MM.1S (cell line): Measurements from ENCODE around the gene SDF4.
A peak's percentile ranks its signal among the peaks of the same experiment; 100 is the strongest.

Experiments
- DNase-seq: peaks from one replicate; pipeline ENCODE4 v3.0.0-alpha.2; 2015
- H2AFZ ChIP-seq: fragments of 300-600 bp; sonication (generic); 2 replicates; pipeline ENCODE4 v1.6.0; 2016; ENCODE audit warnings: antibody characterized with exemption, low read length
- H3F3A ChIP-seq: fragments of 300-600 bp; sonication (generic); 2 replicates; pipeline ENCODE4 v1.6.1; 2016; ENCODE audit warnings: mild to moderate bottlenecking, antibody characterized with exemption, low read length, moderate library complexity, mixed read lengths; ENCODE audit not compliant: insufficient read depth
- H3K27ac ChIP-seq: fragments of 300-600 bp; sonication (generic); 2 replicates; pipeline ENCODE4 v1.5.1; 2016; ENCODE audit warnings: mild to moderate bottlenecking, low read length
- H3K27me3 ChIP-seq: fragments of 300-600 bp; sonication (generic); replicated peaks from 2 replicates; pipeline ENCODE4 v1.6.0; 2016; ENCODE audit warnings: low read length; ENCODE audit not compliant: insufficient read depth
- H3K36me3 ChIP-seq: fragments of 300-600 bp; sonication (generic); replicated peaks from 2 replicates; pipeline ENCODE4 v1.6.1; 2016; ENCODE audit warnings: mild to moderate bottlenecking, low read length, mixed read lengths; ENCODE audit not compliant: insufficient read depth
- H3K4me1 ChIP-seq: fragments of 300-600 bp; sonication (generic); 2 replicates; pipeline ENCODE4 v1.6.1; 2016; ENCODE audit warnings: low read length, mixed read lengths
- H3K4me2 ChIP-seq: fragments of 300-600 bp; sonication (generic); 2 replicates; pipeline ENCODE4 v1.6.0; 2016; ENCODE audit warnings: low read depth, low read length
- H3K4me3 ChIP-seq: fragments of 300-600 bp; sonication (generic); 2 replicates; pipeline ENCODE4 v1.5.1; 2016; ENCODE audit warnings: low read length, mixed read lengths
- H3K79me2 ChIP-seq: fragments of 300-600 bp; sonication (generic); 2 replicates; pipeline ENCODE4 v1.6.1; 2016; ENCODE audit warnings: mixed run types, low read length, mixed read lengths
- H3K9ac ChIP-seq: fragments of 300-600 bp; sonication (generic); 2 replicates; pipeline ENCODE4 v1.6.1; 2016; ENCODE audit warnings: low read length, mixed read lengths
- H3K9me2 ChIP-seq: fragments of 300-600 bp; sonication (generic); replicated peaks from 2 replicates; pipeline ENCODE4 v1.6.1; 2016; ENCODE audit warnings: mild to moderate bottlenecking, low read length, mixed read lengths; ENCODE audit not compliant: insufficient read depth
- H3K9me3 ChIP-seq: fragments of 300-600 bp; sonication (generic); replicated peaks from 2 replicates; pipeline ENCODE4 v1.6.1; 2016; ENCODE audit warnings: mild to moderate bottlenecking, low read length, mixed read lengths; ENCODE audit not compliant: insufficient read depth
- H4K20me1 ChIP-seq: fragments of 300-600 bp; sonication (generic); 2 replicates; pipeline ENCODE4 v1.6.1; 2016; ENCODE audit warnings: mild to moderate bottlenecking, low read length, moderate library complexity, mixed read lengths; ENCODE audit not compliant: insufficient read depth
- EZH2 ChIP-seq: fragments of 300-600 bp; sonication (generic); optimal IDR thresholded peaks from 2 replicates; pipeline ENCODE3; 2017; ENCODE audit warnings: low read depth, mild to moderate bottlenecking, antibody characterized with exemption, low read length, mixed read lengths
- EZH2phosphoT487 ChIP-seq: fragments of 300-600 bp; sonication (generic); IDR thresholded peaks from 2 replicates; pipeline ENCODE4 v1.6.1; 2018; ENCODE audit warnings: antibody characterized with exemption, low read length
- TF ChIP-seq, protein P1 (sequence below): fragments of 300-600 bp; sonication (generic); IDR thresholded peaks from 2 replicates; pipeline ENCODE4 v1.5.1; 2016; ENCODE audit warnings: antibody characterized with exemption, low read length, mixed read lengths

The SDF4 gene

DNA sequence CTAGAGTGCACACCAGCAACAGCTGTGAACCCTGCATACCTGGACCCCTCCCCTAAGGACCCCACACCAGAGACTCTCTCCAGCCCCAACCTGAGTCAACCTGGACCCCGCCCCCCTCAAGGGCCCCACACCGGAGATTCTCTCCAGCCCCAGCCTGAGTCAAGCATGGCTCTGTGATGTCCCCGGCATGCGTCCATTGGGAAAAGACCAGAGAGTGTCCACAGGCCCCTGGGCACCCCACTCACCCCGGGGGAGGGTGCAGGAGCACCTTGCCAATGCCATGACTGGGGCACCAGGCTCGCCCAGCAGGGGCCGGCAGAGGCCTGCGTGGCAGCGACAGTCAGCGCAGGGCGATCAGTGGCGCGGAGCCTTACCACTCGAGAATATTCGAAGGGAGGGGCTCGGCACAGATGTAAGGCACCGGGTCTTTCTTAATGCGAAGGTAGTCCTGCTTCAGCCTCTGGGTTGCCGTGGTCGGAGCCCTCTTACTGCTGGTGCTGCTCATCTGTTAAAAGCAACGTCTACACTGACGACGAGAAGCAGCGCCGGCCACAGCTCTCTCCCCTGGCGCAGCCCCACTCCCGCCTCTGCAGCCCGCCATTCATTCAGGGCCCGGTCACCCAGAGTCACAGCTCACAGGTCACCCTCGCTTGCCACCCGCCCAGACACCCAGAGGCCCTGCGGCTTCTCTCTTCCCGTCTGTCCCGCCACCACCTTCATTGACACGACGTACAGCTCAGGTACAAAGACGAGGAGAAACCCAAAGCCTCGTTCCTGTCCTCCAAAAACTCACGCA lies 35.9 kb upstream of the SDF4 start:
- Histone ChIP-seq H3K27me3 (no peaks in the 10 kb centered on the region), H3K9ac (no peak overlapping the region), H3K4me2 (no peak overlapping the region), H3K4me1 (peaks cover 8% of the 10 kb centered on the region), H3K36me3 (peaks cover 7% of the 10 kb centered on the region; the same call in 1 of the 2 replicates), H3F3A (no peaks in the 10 kb centered on the region), H4K20me1 (no peaks in the 10 kb centered on the region; the same call in 1 of the 2 replicates), H3K9me2 (no peaks in the 10 kb centered on the region), H3K9me3 (no peaks in the 10 kb centered on the region), H2AFZ (no peak overlapping the region), H3K4me3 (no peak overlapping the region), H3K27ac (no peak overlapping the region), H3K79me2 (peaks cover 63% of the 10 kb centered on the region)
- no peak for DNase-seq
- TF ChIP-seq, protein P1, sequence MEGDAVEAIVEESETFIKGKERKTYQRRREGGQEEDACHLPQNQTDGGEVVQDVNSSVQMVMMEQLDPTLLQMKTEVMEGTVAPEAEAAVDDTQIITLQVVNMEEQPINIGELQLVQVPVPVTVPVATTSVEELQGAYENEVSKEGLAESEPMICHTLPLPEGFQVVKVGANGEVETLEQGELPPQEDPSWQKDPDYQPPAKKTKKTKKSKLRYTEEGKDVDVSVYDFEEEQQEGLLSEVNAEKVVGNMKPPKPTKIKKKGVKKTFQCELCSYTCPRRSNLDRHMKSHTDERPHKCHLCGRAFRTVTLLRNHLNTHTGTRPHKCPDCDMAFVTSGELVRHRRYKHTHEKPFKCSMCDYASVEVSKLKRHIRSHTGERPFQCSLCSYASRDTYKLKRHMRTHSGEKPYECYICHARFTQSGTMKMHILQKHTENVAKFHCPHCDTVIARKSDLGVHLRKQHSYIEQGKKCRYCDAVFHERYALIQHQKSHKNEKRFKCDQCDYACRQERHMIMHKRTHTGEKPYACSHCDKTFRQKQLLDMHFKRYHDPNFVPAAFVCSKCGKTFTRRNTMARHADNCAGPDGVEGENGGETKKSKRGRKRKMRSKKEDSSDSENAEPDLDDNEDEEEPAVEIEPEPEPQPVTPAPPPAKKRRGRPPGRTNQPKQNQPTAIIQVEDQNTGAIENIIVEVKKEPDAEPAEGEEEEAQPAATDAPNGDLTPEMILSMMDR, result no peak
- TF ChIP-seq EZH2 (no peak), EZH2phosphoT487 (no peak)

DNA sequence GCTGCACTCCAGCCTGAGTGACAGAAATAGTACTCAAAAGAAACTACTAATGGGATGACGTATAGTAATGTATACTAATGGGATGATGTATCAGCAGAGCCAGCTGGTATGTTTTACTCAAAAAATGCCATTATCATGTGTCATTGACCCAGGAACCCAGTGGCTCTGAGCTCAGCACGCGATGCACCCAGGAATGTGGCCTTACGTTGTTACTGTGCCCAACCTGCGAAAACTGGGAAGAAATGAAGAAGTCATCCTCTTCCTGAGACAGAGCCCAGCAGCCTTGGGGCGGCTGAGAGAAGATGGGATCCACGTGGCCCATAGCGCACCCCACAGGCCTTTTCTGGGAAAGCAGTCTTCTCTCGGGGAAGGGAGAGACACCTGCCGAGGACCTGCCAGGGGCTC lies 33.1 kb upstream of the SDF4 start:
- Histone ChIP-seq H4K20me1 (no peaks in the 10 kb centered on the region; the same call in 1 of the 2 replicates), H3K27me3 (no peaks in the 10 kb centered on the region), H3K9me2 (no peaks in the 10 kb centered on the region), H3K9ac (no peak overlapping the region), H3K4me2 (no peak overlapping the region), H3K36me3 (peaks cover 10% of the 10 kb centered on the region; the same call in 1 of the 2 replicates), H3F3A (no peaks in the 10 kb centered on the region), H3K4me1 (no peaks in the 10 kb centered on the region), H3K4me3 (no peak overlapping the region), H3K9me3 (no peaks in the 10 kb centered on the region), H3K79me2 (peaks cover 43% of the 10 kb centered on the region), H3K27ac (no peak overlapping the region), H2AFZ (no peak overlapping the region)
- TF ChIP-seq, protein P1, result peak; percentile 20
- TF ChIP-seq EZH2, result no peak
- DNase-seq, result no peak

DNA sequence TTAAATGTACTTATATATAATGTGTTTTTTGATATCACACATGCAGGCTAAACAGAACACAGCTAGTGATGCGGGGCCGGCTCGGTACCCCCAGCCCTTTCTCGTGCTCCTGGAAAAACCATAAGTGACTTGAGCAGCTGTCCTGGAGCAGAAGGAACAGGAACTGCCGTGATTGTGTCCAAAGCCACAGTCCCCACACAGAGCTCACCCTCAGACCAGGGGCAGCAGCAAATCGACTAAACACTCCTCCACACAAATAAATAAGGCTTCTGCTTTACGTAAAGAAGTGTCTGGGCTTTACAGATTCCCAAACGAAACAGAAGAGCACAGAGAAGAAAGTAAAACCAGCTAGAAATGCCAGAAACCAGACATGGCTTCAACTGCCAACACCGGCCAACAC lies 32.2 kb upstream of the SDF4 start:
- TF ChIP-seq, protein P1, result no peak
- TF ChIP-seq EZH2 (no peak), EZH2phosphoT487 (no peak)
- H3K27ac ChIP-seq, result no peak overlapping the region
- no peak overlapping the region for H3K9ac ChIP-seq
- no peaks in the 10 kb centered on the region for H3K9me2 ChIP-seq
- H3K4me2 ChIP-seq, result no peak overlapping the region
- no peak overlapping the region for H3K4me3 ChIP-seq
- H4K20me1 ChIP-seq, result no peaks in the 10 kb centered on the region; the same call in 1 of the 2 replicates
- H3K36me3 ChIP-seq, result peaks cover 10% of the 10 kb centered on the region; the same call in 1 of the 2 replicates
- H3F3A ChIP-seq, result no peaks in the 10 kb centered on the region
- no peaks in the 10 kb centered on the region for H3K9me3 ChIP-seq
- H3K27me3 ChIP-seq, result no peaks in the 10 kb centered on the region
- H3K79me2 ChIP-seq, result peaks cover 39% of the 10 kb centered on the region
- no peaks in the 10 kb centered on the region for H3K4me1 ChIP-seq
- H2AFZ ChIP-seq, result no peak overlapping the region
- no peak for DNase-seq
